ENCODE results near the gene ALG12. TPM values are rescaled to one million over a fixed set of nuclear protein-coding genes. Genes with fewer than 3 reads are reported as not detected.
"Not testable (repeated sequence)": the region's sequence is repeated elsewhere in the genome, so short reads cannot be mapped to it uniquely, and the experiment has no call there.

Gene ALG12
- total RNA-seq, 1 donor from 2014 or later = 24.5 TPM

DNA sequence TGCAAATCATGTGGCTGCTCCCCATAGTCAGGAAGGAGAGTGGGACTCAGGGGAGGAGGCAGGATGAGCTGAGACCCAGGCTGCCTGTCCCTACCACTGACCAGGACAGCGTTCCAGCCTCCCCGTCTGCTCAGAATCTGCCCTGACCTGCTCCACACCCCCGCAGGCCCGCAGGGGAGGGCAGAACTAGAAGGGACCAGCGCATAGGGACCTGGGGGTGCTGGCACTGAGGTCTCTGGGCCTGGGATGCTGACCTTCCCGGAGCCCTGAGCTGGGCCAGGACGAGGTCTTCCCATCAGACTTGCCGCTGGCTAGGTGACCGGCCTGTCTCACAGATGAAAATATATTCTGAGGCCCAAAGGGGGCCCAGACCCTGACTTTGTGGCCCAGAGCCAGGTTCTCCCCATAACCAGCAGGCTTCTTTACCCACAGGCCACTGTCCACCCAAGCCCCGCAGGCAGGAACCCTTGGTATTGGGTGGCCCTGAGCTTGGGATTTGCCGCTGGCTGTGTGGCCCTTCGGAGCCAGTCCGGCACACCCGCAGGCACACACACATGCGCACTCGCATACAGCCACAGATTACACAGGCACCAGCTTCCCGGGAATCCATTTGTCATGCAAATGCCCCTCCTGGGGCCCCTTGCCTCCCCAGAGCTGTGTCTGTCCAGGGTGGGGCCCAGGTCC, 28.5 kb upstream of the ALG12 start:
- no peak for DNase-seq (ENCODE audit: low read depth)

DNA sequence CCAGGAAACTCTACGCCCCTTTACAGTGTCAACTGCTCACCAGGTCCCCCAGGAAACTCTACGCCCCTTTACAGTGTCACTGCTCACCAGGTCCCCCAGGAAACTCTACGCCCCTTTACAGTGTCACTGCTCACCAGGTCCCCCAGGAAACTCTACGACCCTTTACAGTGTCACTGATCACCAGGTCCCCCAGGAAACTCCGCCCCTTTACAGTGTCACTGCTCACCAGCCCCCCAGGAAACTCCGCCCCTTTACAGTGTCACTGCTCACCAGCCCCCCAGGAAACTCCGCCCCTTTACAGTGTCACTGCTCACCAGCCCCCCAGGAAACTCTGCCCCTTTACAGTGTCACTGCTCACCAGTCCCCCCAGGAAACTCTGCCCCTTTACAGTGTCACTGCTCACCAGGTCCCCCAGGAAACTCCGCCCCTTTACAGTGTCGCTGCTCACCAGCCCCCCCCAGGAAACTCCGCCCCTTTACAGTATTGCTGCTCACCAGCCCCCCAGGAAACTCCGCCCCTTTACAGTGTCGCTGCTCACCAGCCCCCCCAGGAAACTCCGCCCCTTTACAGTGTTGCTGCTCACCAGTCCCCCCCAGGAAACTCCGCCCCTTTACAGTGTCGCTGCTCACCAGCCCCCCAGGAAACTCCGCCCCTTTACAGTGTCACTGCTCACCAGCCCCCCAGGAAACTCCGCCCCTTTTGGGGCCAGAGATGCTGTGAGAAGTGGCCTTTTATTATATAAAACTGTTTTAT, 27.0 kb upstream of the ALG12 start:
- DNase-seq (ENCODE audit: low read depth) = not testable (repeated sequence)

DNA sequence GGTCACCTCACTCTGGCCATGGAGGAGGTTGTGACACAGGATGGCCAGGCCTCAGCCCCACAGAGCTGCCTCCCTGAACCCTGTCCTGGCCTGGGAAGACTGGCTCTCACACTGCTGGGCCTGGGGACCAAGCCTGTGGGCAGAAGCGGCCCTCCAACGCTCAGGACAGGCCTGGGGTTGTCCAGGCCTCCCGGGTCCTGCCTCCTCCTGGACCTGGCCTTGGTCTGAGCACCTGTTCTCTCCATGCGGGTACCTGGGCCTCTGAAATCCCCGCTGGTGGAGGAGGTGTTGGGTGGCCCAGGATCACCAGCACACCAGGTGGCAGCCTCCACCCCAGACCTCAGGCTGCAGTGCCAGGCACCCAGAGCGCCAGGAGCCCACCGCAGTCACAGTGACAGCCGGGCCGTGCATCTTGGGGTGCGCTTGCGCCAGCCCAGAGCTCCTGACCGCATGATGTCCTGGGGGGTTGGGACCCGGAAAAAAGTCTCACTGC, 26.2 kb upstream of the ALG12 start:
- no peak for DNase-seq (ENCODE audit: low read depth)

DNA sequence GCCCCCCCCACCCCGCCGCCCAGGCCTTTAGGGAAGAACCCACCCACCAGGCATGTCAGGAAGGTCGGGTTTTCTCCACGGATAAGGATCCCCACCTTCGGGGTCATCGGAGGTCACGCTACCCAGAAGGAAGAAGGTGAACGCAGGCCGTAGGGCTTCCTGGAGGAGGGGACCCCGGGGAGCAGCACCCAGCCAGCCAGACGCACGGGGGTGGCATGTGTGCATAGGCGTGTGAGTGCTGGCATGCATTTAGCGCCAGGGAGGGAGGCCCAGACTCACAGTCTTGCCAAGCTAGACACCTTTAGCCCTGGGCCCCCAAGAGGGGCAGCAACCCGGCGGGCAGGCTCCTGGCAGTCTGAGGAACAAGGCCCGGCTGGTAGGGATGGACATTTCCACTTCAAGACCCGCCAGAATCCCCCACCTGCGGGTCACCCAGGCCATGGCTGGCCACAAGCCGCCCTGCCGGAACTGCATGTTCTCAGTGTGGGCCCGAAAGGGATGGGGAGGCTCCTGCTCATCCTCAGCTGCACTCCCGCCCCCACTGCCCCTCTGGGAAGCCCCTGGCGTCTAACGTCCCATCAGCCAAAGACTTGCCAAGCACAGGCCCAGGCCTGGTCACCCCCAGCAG, 25.6 kb upstream of the ALG12 start:
- DNase-seq (ENCODE audit: low read depth) = no peak

DNA sequence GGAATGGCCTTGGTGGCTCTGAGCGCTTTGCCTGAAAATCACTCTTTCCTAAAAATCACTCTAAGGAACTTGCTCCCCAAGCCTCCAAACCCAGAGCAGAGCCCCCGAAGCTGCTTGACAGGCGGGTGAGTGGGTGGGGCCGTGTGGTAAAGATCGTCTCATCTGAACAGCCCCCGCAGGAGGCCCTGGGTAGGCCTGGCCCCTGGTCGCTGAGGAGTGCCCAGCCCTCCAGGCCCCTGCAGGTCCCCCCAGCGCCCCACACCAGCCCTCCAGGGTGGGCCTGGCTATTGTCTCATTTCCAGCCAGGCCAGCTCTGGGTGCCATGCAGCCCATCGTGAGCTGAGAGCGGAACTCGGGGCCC, 25.1 kb upstream of the ALG12 start:
- DNase-seq (ENCODE audit: low read depth) = no peak

DNA sequence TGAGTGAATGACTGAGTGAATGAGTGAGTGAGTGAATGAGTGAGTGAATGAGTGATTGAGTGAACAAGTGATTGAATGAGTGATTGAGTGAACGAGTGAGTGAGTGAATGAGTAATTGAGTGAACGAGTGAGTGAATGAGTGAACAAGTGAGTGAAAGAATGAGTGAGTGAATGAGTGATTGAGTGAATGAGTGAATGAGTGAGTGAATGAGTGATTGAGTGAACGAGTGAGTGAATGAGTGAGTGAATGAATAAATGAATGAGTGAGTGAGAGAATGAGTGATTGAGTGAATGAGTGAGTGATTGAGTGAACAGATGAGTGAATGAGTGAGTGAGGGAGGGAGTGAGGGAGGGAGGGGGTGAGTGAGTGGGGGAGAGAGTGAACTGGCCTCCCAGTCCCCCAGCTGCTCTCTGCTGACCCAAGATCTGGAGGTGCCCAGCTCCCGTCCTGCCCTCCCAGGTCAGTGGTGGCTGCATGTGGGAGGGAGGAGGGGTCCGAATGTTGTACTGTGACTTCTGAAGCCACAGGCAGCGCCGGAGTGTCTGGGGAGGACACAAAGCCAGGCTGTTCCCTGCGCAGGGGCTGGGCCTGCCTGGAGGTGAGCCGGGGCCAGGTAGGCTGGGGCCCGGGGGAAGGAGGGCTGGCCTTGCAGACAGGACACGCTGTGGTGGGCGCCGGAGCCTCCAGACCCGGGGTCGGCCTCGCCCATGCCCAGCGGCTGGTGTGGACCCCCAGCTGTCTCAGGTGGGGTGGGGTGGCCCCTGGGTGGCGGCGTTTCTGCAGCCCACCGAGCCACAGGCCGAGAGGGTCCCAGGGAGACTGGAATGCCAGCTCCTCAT, 24.5 kb upstream of the ALG12 start:
- no peak for DNase-seq (ENCODE audit: low read depth)

DNA sequence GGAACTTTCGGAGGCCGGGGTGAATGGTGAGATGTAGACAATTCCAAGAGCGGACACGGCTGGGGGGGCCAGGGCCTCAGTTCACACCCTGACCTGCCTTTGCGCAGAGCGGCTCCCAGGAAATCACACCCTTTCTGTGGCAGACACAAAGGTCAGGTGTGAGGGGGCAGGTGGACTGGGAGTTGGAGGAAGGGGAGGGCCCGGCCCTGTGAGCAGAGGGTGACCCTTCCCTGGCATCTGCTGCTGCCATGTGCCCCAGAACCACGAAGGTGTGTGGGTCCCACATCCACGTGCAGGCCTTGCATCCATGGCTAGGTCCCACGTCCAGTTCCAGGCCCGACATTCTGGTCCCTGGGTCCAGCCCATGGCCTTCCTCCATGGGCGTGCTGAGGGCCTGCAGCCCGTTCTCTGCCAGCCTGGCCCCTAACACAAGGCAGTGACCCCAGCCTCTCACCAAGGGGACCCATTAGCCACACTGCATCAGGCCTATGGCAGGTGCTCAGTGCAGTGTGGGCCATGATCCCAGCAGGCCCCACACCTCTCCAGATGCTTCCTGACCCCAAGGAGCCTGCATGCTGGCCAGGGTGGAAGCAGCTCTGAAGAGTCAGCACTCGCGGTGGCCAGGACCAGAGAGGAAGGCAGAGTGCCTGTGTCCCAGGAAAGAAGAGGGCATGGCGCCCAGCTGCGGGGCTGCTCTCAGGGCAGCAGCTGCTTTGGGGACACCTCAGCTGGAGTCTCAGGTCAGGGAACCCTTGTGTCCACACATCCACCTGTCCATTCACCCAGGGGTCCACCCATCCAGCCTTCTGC, 23.5 kb upstream of the ALG12 start:
- DNase-seq (ENCODE audit: low read depth) = no peak

DNA sequence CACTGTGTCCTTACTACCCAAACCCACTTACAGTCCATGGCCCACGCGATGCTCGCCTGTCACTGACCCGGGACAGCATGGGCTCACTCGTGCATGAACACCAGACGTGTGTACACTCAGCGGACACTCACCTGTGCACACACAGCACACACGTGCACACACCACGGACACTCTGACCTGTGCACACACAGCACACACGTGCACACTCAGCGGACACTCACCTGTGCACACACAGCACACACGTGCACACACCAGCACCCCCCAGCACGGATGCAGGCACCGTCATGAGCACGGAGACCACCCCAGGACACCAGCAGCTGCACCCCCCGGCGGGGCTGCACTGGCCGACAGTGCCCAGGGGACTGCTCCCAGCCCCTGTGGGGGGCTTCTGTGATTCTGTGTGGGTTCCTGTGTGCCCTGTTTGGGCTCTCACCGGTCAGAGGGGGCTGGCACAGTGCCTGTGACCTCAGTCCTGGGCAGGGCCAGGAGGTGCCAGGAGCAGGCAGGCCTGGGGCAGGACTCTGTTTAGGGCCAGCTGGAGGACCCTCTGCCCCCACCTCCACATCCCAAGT, 20.4 kb upstream of the ALG12 start:
- no peak for DNase-seq (ENCODE audit: low read depth)

DNA sequence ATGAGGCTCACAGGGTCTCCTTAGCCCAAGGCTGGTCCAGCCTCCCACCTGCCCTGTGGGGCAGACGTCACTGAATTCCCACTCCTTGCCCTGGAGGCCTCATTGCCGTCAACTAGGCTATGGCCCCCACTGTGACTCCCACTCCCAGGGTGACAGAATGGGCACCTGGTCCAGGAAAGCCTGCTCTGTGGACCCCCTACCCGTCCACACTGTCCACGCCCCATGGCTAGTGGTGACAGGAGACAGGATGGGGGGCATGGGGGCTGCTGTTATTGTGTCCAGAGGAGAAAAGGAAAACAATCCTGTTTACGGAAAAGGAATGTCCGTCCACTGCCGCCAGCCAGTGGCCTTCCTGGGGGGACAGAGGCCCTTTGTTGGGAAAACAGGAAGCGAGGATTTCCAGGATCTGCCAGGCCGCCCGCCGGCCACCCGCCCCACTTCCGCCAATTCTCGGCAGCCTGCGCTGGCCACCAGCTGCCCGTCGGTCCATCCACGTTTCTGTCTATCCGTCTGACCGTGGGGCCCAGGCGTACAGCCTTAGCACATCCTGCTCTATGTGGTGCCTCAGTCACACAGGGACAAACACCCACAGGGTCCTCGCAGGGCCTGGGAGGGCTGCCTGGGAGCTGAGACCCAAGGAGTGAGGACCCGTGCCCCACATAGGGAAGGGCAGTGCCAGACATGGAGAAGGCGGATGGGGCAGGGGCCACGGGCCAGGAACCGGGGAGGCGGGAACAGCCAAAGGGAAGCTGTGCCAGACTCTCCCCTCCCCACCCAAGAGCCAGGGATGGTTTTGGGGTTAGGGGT, 19.7 kb upstream of the ALG12 start:
- DNase-seq (ENCODE audit: low read depth) = no peak

DNA sequence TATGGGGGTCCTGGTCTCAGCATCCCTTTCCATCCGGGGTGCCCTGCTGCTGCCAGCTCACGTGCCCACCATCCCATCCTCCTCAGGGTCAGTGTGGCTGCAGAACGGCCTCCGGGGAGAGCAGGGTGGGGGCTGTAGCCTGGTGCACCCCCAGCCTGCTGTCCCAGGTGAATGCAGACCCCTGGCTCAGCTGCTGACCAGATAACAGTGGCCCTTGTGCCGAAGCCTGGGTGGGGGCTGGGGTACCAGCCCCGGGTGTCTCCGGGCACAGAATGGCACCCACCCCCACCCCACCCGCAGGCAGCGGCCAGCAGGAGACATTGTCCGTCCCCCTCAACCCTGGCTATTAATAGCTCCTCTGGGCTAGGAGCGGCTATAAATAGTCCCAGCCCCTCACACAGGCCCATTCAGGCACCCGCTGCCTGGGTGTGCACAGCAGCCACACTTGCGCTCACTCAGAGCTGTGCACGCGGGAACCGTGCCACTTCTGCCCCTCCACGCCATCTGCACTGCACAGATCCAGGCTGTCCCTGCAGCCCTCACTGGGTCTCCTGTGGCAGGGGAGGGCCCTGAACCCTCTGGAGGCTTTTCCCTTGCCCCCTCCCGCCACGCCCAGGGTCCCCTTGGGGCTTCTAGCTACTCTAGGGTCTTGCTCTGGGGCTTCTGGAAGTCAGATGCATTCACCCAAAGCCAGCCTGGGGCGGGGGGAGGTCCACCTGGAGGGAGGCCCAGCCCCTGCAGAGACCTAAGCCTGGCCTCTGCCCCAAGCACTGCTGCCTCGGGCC, 18.9 kb upstream of the ALG12 start:
- DNase-seq (ENCODE audit: low read depth) = peak; percentile 53

DNA sequence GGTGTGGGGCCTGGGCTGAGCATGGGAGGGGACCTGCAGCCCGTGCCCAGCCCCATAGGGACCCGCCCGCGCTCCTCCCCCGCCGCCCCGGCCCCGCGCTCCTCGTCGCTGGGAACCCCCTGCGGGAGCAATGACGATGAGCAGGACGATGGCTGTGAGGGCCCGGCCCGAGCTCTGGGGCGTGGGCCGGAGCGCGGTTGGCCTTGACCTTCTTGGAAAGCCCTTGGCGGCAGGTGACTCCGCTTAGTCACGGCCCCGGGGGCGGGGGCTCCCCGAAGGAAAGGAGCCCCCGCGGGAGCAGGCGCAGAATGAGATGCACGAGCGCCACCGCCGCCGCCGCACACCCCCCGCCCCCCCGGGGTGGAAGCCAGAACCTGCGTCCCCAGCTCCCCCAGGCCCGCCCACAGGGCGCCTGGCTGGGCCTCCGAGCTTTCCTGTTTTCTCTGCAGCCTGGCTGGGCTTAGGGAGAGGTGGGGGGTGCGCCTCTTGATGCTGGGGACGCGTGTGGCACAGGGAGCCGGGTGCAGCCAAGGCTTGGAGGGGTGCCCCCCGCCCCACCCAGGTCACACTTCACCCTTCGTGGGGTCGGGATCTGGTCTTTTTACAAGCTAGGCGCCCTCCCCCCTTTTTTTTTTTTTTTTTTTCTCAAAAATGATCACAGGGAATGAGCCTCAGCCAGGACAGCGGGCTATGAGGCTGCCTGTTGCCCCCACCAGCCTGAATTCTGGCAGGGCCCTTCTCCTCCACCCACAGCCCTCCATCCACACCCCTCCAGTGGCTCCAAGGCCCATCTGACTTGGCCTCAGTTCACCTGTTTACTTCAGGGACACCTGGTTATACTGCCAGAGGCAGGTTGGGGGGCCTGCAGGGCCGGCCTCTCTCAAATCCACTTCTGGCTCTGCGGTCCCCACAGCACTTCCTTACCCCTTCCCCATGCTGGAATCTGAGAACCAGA, 18.1 kb upstream of the ALG12 start:
- DNase-seq (ENCODE audit: low read depth) = peak; percentile 91

DNA sequence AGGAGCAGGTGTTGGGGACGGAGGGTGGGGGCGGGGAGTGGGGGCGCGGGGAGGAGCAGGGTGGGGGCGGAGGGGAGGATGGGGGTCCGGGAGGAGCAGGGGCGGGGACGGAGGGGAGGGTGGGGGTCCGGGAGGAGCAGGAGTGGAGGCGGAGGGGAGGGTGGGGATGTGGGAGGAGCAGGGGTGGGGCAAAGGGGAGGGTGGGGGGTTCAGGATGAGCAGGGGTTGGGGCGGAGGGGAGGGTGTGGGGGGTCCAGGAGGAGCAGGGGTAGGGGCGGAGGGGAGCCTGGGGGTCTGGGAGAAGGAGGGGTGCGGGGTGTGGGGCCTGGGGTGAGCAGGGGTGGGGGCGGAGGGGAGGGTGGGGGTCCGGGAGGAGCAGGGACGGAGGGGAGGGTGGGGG, 17.3 kb upstream of the ALG12 start:
- no peak for DNase-seq (ENCODE audit: low read depth)

DNA sequence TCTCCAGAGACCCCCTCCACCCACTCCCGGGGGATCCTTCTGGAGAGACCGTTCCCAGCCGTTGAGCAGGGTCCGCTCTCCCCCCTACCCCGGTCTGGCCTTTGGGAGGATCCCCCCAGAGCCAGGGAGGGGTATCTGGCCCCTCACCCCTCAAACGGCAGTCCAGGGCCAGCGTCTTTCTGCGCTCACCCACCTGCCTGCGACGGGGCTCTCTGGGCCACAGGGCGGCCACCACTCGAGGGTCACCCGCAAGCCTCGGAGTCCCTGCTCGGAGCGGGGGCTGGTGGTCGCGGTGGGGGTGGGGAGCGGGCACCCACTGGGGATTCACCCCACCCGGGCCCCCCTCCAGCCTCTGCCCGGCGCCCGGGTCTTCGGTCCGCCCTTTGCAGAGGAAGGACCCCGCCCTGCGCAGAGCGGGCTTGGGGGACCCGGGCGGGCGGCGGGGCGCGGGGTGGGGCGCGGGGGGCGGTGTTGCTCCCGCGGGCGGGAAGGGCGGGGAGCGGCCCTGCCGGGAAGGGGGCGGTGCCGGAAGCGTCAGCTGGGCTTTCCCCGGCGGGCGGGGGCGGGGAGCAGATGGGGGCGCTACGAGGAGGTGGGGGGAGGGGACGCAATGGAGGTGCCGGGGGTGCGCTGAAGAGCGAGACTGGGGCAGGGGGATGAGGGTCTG, 16.8 kb upstream of the ALG12 start:
- peak; percentile 68 for DNase-seq (ENCODE audit: low read depth)

DNA sequence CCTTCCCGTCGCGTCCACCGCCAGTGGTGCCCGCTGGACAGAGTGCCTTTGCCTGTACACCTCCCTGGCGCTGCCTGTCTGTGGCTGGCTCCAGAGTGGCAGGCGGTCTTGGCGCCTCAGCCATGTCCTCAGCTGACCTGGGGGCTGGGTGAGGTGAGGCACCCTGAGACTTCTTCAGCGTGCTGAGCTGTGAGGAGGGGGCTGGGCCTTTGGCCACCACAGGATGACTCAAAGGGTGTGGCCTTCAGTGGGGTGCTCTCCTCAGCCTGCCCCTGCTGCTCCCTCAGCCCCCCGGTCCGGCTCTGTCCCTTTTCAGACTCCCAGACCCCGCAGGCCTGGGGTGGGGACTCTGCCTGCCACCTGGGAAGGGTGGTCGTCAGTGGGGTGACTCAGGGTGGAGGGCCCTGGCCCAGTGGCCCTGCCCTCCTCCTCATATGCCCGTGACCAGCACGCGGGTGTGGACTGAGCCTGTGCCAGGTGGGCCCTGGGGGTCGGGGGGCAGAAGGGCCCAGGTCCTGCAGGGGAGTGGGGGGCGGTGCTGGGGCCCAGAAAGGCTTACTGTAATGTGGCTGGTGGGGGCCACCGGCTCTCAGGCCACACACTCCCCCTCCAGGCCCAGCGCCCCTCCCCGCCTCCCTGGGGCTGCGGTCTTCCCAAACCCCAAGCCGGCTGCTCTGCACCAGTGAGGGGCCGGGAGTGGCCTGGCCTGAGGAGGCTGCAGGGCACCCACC, 16.1 kb upstream of the ALG12 start:
- peak; percentile 88 for DNase-seq (ENCODE audit: low read depth)

DNA sequence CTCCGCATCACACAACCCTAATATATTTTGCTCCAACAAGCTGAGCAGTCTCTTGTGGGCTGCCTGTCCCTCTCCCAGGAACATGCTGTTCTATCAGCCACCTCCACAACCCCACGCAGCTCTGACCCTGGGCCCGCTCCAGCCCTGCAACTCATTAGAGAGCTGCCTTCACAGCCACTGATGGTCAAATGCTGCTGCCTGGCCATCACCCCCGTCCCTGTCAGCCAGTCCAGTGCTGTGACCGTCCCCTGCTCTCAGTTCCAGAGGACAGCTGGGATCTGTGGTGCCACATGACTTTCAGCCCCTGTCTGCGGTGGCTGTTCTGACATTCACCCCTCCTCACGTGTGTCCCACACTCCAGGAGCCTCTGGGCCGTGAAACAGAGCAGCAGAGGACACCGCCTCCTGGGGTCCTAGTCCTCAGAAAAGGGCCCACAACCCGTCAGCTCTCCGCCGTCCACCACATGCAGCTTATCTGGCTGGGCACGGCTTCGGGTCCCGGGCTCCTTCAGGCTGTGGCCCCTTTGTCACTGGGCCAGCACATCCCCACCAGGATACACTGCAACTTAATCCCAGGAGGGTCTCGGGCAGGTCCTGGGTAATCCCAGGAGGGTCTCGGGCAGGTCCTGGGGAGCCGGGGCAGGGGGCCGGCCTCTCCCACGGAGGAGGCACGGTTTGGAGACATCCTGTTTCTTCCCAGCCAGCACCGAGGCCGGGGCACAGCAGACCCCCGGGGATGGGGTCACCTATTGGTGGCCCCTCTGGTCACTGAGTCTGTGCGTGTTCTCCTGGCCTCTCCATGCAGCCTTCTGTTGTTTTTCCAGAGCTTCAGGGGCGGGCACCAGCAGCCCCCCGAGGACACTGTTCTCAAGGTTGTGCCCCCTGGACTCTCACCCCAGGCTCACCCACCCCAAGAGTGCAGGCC, 15.3 kb upstream of the ALG12 start:
- DNase-seq (ENCODE audit: low read depth) = peak; percentile 86
